ENCODE measurements around the gene ADAM10. TPM values are rescaled to one million over a fixed set of nuclear protein-coding genes. Genes with fewer than 3 reads are reported as not detected.
A peak's percentile ranks its signal among the peaks of the same experiment; 100 is the strongest.

ADAM10 gene
- total RNA-seq, 1 experiment from 2014 or later, result 159 TPM

DNA sequence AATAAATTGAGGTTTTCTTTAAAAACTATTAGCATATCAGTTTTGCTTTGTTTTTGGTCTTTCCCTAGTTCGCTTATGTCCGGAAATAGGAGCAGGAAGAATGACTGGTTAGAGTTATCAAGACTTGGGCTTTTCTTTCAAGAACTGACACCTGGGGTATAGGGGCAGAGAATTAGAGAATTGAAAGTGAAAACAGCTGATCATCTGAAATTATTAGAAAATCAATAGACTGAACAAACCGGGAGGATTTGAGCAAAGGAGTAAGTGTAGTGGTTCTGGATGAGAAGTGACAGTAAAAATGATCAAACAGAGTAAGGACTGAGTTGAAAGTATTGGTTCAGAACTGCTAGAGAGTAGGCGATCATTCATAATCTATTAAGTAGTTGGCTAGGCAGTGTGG lies 27.6 kb upstream of the ADAM10 start:
- no peak overlapping the region for H2BK20ac ChIP-seq (ENCODE audit: low read depth, low read length, poor library complexity, severe bottlenecking)
- Mint-ChIP-seq H3K27me3 (ENCODE audit: low read depth) (no peaks in the 10 kb centered on the region), H3K4me3 (no peak overlapping the region), H3K36me3 (ENCODE audit: insufficient read depth in 1 of 3, low read depth in 3 of 3) (peaks cover 0 to 2% (median 0%) of the 10 kb centered on the region in 3 experiments; a peak in 2 of 7 replicates), H3K9me3 (no peaks in the 10 kb centered on the region), H3K27ac (peak overlapping the region in 2 of 3 experiments; percentile 2 to 6; a peak in 1 of 7 replicates), H3K4me1 (peaks cover 8% of the 10 kb centered on the region in 2 experiments)
- no peak overlapping the region for H3K9ac ChIP-seq (ENCODE audit: extremely low read depth, insufficient read length, low read length)
- no peak overlapping the region for H2AFZ ChIP-seq (ENCODE audit: low read length)
- H3K27ac ChIP-seq (ENCODE audit: insufficient read length, low read depth, low read length), result no peak overlapping the region
- H3K14ac ChIP-seq (ENCODE audit: insufficient read depth, low read length), result no peak overlapping the region
- H3K4me1 ChIP-seq (ENCODE audit: insufficient read depth, low read length), result no peaks in the 10 kb centered on the region
- H3K79me2 ChIP-seq (ENCODE audit: insufficient read depth, low read length), result peaks cover 9% of the 10 kb centered on the region; the same call in 1 of the 2 replicates
- H3K23me2 ChIP-seq (ENCODE audit: insufficient read length, low read depth, low read length, poor library complexity, severe bottlenecking), result no peaks in the 10 kb centered on the region
- H3T11ph ChIP-seq (ENCODE audit: low read length), result no peak overlapping the region
- H3K27me3 ChIP-seq (ENCODE audit: insufficient read depth, low read length), result no peaks in the 10 kb centered on the region
- H3K4ac ChIP-seq (ENCODE audit: low read depth, low read length), result no peak overlapping the region
- H2BK120ac ChIP-seq (ENCODE audit: low read depth, low read length, poor library complexity, severe bottlenecking), result no peak overlapping the region
- H2AK5ac ChIP-seq (ENCODE audit: insufficient read length, low read length), result no peak overlapping the region
- H4K91ac ChIP-seq (ENCODE audit: insufficient read length, low read depth, low read length), result no peak overlapping the region
- no peak overlapping the region for H3K56ac ChIP-seq (ENCODE audit: insufficient read length, low read depth, low read length)
- WGBS (ENCODE audit: extremely low coverage, insufficient read length, low lambda C conversion rate), result no CpG with 5 or more reads among the region's 4 CpGs
- no peak overlapping the region for H4K8ac ChIP-seq (replicated peaks; ENCODE audit: insufficient read length, low read depth, low read length)
- no peak overlapping the region for H4K5ac ChIP-seq (ENCODE audit: insufficient read length, low read depth, low read length)
- no peak overlapping the region for H3K18ac ChIP-seq (ENCODE audit: insufficient read length, low read depth, low read length)
- no peak overlapping the region for H3K4me2 ChIP-seq (ENCODE audit: insufficient read depth, insufficient read length, low read length)
- no peak overlapping the region for H2BK5ac ChIP-seq (ENCODE audit: insufficient read length, low read length)
- peaks cover 2% of the 10 kb centered on the region for H3K79me1 ChIP-seq (ENCODE audit: insufficient read depth, low read depth, low read length, poor library complexity, severe bottlenecking)
- H3K23ac ChIP-seq (ENCODE audit: insufficient read length, low read depth, low read length), result no peak overlapping the region
- no peak overlapping the region for H2BK15ac ChIP-seq (ENCODE audit: low read depth, low read length)
- no peak for DNase-seq
- H4K20me1 ChIP-seq (ENCODE audit: control insufficient read depth, insufficient read depth, insufficient read length), result no peaks in the 10 kb centered on the region
- no peak for TF ChIP-seq CTCF (conservative IDR thresholded peaks at IDR 0.05)
- no peaks in the 10 kb centered on the region for H3K9me3 ChIP-seq (ENCODE audit: control insufficient read depth, low read depth, low read length)
- no peak overlapping the region for H2BK12ac ChIP-seq (ENCODE audit: insufficient read length, low read depth, low read length)

Data from H9 (cell line).